Astrocyte (in vitro differentiated cells and primary cell): ENCODE results near the gene CWC27. TPM values are rescaled to one million over a fixed set of nuclear protein-coding genes. Genes with fewer than 3 reads are reported as not detected.

Source experiments
- DNase-seq: peaks from one replicate; pipeline ENCODE4 v3.0.0-alpha.2; 2010; ENCODE audit warnings: low read depth
- FAIRE-seq: peaks from 2 replicates; lab custom pipeline; 2011; peaks lifted over from hg19 to GRCh38; lab: Jason Lieb, UNC
- H2AFZ ChIP-seq: 2 replicates; pipeline ENCODE4 v1.6.0; 2012; ENCODE audit warnings: low read depth, low read length, inconsistent platforms
- H3K27ac ChIP-seq: 2 replicates; pipeline ENCODE4 v1.5.1; 2011; ENCODE audit warnings: low read depth, low read length, inconsistent platforms
- H3K27me3 ChIP-seq: 2 replicates; pipeline ENCODE4 v1.6.0; 2011; ENCODE audit warnings: low read length, inconsistent platforms; ENCODE audit not compliant: insufficient read depth
- H3K36me3 ChIP-seq: 2 replicates; pipeline ENCODE4 v1.5.1; 2011; ENCODE audit warnings: low read length, inconsistent platforms; ENCODE audit not compliant: insufficient read depth
- H3K4me1 ChIP-seq: 2 replicates; pipeline ENCODE4 v1.5.1; 2011; ENCODE audit warnings: low read length, inconsistent platforms; ENCODE audit not compliant: insufficient read depth
- H3K4me2 ChIP-seq: 2 replicates; pipeline ENCODE4 v1.6.0; 2012; ENCODE audit warnings: low read length, inconsistent platforms
- H3K4me3 ChIP-seq: 2 replicates; pipeline ENCODE4 v1.5.1; 2011; ENCODE audit warnings: low read depth, mild to moderate bottlenecking, low read length, inconsistent platforms; ENCODE audit not compliant: insufficient read depth
- H3K79me2 ChIP-seq: 2 replicates; pipeline ENCODE4 v1.6.0; 2012; ENCODE audit warnings: mild to moderate bottlenecking, low read length, inconsistent platforms; ENCODE audit not compliant: insufficient read depth
- H3K9ac ChIP-seq: 2 replicates; pipeline ENCODE4 v1.6.0; 2012; ENCODE audit warnings: mild to moderate bottlenecking, low read length, inconsistent platforms
- H3K9me3 ChIP-seq: 2 replicates; pipeline ENCODE4 v1.5.1; 2012; ENCODE audit warnings: low read depth, mild to moderate bottlenecking, low read length, inconsistent platforms; ENCODE audit not compliant: insufficient read depth
- H4K20me1 ChIP-seq: 2 replicates; pipeline ENCODE4 v1.6.0; 2012; ENCODE audit warnings: low read length, inconsistent platforms; ENCODE audit not compliant: insufficient read depth
- H3K27ac Mint-ChIP-seq: one replicate; pipeline ENCODE4 v1.8.0; 2021; ENCODE audit warnings: mild to moderate bottlenecking, mixed read lengths; ENCODE audit not compliant: unreplicated experiment
- H3K27me3 Mint-ChIP-seq: one replicate; pipeline ENCODE4 v1.8.0; 2021; ENCODE audit warnings: low read depth, mixed read lengths; ENCODE audit not compliant: unreplicated experiment
- H3K36me3 Mint-ChIP-seq: one replicate; pipeline ENCODE4 v1.8.0; 2021; ENCODE audit warnings: low read depth, mixed read lengths; ENCODE audit not compliant: unreplicated experiment
- H3K4me1 Mint-ChIP-seq: one replicate; pipeline ENCODE4 v1.8.0; 2021; ENCODE audit warnings: low read depth, mixed read lengths; ENCODE audit not compliant: unreplicated experiment
- H3K4me3 Mint-ChIP-seq: one replicate; pipeline ENCODE4 v1.8.0; 2021; ENCODE audit warnings: mild to moderate bottlenecking, moderate library complexity, mixed read lengths; ENCODE audit not compliant: unreplicated experiment
- H3K9me3 Mint-ChIP-seq: one replicate; pipeline ENCODE4 v1.8.0; 2021; ENCODE audit warnings: mild to moderate bottlenecking, mixed read lengths; ENCODE audit not compliant: unreplicated experiment
- EZH2 ChIP-seq: IDR thresholded peaks from 2 replicates; pipeline ENCODE4 v1.6.1; 2012; ENCODE audit warnings: mild to moderate bottlenecking, low read length, inconsistent platforms; ENCODE audit not compliant: insufficient read depth
- total RNA-seq: library from RNA; stranded (reverse); gene quantifications from 2 replicates; pipeline ENCODE4 v1.2.1, GENCODE V29; 2021
- TF ChIP-seq, protein P1 (sequence below): IDR thresholded peaks from 2 replicates; pipeline ENCODE4 v1.5.1; 2011; ENCODE audit warnings: low read depth, mild to moderate bottlenecking, inconsistent platforms, low read length, moderate library complexity; ENCODE audit not compliant: insufficient read depth

CWC27 gene
- total RNA-seq, 1 donor from 2014 or later = 25.7 TPM

DNA sequence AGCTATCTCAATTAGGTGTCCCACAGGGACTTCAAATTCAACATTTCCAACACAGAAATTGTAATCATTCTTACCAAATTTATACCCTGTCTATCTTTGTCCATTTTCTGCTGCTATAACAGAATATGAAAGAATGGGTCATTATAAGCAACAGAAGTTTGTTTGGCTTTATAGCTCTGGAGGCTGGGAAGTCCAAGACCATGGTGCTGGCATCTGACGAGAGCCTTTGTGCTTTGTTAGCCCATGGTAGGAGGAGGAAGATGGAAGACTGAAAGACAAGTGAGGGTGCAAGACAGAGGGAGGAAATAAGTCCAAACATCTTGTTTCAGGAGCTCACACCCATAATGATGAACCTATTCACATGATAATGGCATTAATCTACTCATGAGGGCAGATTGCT is 72.2 kb downstream of the CWC27 start:
- Mint-ChIP-seq H3K27me3 (no peaks in the 10 kb centered on the region), H3K9me3 (peaks cover 16% of the 10 kb centered on the region), H3K36me3 (peaks cover 36% of the 10 kb centered on the region), H3K27ac (no peak overlapping the region), H3K4me3 (no peak overlapping the region), H3K4me1 (peaks cover 8% of the 10 kb centered on the region)
- Histone ChIP-seq H2AFZ (no peak overlapping the region), H4K20me1 (no peaks in the 10 kb centered on the region), H3K79me2 (no peaks in the 10 kb centered on the region), H3K4me1 (peaks cover 4% of the 10 kb centered on the region), H3K27ac (no peak overlapping the region), H3K9ac (no peak overlapping the region), H3K4me3 (no peak overlapping the region), H3K36me3 (no peaks in the 10 kb centered on the region), H3K9me3 (no peaks in the 10 kb centered on the region), H3K27me3 (no peaks in the 10 kb centered on the region), H3K4me2 (no peak overlapping the region)
- no peak for DNase-seq
- TF ChIP-seq EZH2 = no peak
- TF ChIP-seq, protein P1, sequence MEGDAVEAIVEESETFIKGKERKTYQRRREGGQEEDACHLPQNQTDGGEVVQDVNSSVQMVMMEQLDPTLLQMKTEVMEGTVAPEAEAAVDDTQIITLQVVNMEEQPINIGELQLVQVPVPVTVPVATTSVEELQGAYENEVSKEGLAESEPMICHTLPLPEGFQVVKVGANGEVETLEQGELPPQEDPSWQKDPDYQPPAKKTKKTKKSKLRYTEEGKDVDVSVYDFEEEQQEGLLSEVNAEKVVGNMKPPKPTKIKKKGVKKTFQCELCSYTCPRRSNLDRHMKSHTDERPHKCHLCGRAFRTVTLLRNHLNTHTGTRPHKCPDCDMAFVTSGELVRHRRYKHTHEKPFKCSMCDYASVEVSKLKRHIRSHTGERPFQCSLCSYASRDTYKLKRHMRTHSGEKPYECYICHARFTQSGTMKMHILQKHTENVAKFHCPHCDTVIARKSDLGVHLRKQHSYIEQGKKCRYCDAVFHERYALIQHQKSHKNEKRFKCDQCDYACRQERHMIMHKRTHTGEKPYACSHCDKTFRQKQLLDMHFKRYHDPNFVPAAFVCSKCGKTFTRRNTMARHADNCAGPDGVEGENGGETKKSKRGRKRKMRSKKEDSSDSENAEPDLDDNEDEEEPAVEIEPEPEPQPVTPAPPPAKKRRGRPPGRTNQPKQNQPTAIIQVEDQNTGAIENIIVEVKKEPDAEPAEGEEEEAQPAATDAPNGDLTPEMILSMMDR = no peak
- no peak for FAIRE-seq

DNA sequence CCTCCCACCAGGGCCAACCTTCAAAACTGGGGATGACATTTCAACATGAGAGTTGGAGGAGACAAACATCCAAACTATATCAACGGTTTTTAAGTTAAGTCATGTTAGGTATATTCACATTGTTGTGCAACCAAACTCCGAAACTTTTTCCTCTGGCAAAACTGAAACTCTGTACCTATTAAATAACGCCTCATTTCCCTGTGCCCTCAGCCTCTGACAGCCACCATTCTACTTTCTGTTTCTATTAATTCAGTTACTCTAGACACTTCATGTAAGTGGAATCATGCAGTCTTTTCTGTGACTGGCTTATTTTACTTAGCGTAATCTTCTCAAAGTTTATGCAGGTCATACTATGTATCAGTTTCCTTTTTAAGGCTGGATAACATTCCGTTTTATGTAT is 85.0 kb downstream of the CWC27 start:
- Histone ChIP-seq H3K9ac (no peak overlapping the region), H3K27ac (no peak overlapping the region), H3K27me3 (no peaks in the 10 kb centered on the region), H3K36me3 (no peaks in the 10 kb centered on the region), H3K79me2 (no peaks in the 10 kb centered on the region), H3K4me3 (no peak overlapping the region), H3K9me3 (no peaks in the 10 kb centered on the region), H3K4me2 (no peak overlapping the region), H2AFZ (no peak overlapping the region), H4K20me1 (no peaks in the 10 kb centered on the region), H3K4me1 (no peaks in the 10 kb centered on the region)
- H3K4me3 Mint-ChIP-seq = no peak overlapping the region
- no peak for FAIRE-seq
- peaks cover 4% of the 10 kb centered on the region for H3K9me3 Mint-ChIP-seq
- DNase-seq = no peak
- H3K27ac Mint-ChIP-seq = no peak overlapping the region
- no peaks in the 10 kb centered on the region for H3K4me1 Mint-ChIP-seq
- no peaks in the 10 kb centered on the region for H3K27me3 Mint-ChIP-seq
- TF ChIP-seq EZH2 = no peak
- TF ChIP-seq, protein P1 = no peak
- peaks cover 12% of the 10 kb centered on the region for H3K36me3 Mint-ChIP-seq

DNA sequence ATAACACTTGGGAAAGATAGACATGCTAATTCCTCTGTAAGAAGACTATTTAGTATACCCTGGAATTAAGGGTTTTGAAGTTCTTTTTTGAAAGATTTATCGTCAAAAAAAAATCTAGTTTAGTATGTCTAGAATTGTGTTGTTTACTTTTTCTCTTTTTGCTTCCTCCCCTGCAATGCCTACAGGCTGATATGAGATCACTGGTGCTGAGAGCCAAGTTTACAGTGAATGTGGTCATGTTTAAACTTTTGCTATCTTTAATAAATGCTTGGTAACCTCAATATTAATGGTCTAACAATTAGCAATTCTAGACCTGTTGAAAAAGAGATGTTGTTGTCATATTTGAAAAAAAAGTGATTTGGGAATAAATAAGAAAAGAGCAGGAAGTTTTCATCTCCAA is 86.1 kb downstream of the CWC27 start:
- Mint-ChIP-seq H3K4me1 (no peaks in the 10 kb centered on the region), H3K9me3 (peaks cover 4% of the 10 kb centered on the region)

More for the DNA sequence above, 86.1 kb downstream of the CWC27 start:
- DNase-seq (peak; percentile 23), FAIRE-seq (no peak)
- no peak overlapping the region for H2AFZ ChIP-seq
- H4K20me1 ChIP-seq = no peaks in the 10 kb centered on the region
- no peak overlapping the region for H3K4me3 ChIP-seq
- no peaks in the 10 kb centered on the region for H3K79me2 ChIP-seq
- H3K36me3 ChIP-seq = no peaks in the 10 kb centered on the region
- no peak overlapping the region for H3K4me2 ChIP-seq
- no peak overlapping the region for H3K9ac ChIP-seq
- Mint-ChIP-seq H3K27ac (no peak overlapping the region), H3K4me3 (no peak overlapping the region), H3K27me3 (no peaks in the 10 kb centered on the region), H3K36me3 (peaks cover 6% of the 10 kb centered on the region)
- no peak for TF ChIP-seq EZH2
- TF ChIP-seq, protein P1 = no peak
- no peaks in the 10 kb centered on the region for H3K9me3 ChIP-seq
- H3K4me1 ChIP-seq = no peaks in the 10 kb centered on the region
- H3K27me3 ChIP-seq = no peaks in the 10 kb centered on the region
- no peak overlapping the region for H3K27ac ChIP-seq
